ENCODE measurements around the gene WWOX.

DNA sequence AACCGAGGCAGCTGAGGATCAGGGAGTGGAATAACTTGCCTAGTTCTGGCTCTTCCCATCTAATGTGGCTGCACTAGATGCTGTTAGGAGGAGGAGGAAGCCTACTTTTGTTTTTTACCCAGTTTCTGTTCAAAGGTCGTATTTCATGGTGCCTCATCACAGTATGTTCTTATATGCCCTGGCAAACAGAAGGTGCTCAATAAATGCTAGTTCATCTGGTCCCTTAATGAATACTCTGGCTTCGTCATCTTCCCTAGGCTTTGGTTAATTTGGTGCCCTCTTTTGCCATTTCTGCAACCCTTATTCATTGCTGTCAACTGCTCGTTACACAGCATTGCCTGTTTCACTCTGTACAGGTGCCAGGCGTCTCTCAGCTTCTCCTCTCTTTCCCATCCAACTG, 151.7 kb downstream of the WWOX start:
- TF ChIP-seq CTCF (conservative IDR thresholded peaks at IDR 0.05), result no peak
- no peak for TF ChIP-seq EZH2 (IDR thresholded peaks at IDR 0.05; ENCODE audit: low read depth)

Data from PC-9 (cell line).